ENCODE data around the gene MARCHF9. TPM values are rescaled to one million over a fixed set of nuclear protein-coding genes. Genes with fewer than 3 reads are reported as not detected.
A peak's percentile ranks its signal among the peaks of the same experiment; 100 is the strongest.

Gene MARCHF9
- total RNA-seq, 1 donor from 2014 or later, result 15.0 TPM

GRCh38 chr12:57739914-57740538 is 14.9 kb upstream of the MARCHF9 start:
- H3K36me3 Mint-ChIP-seq, result peaks cover 4% of the 10 kb centered on the region
- TF ChIP-seq, protein P1, sequence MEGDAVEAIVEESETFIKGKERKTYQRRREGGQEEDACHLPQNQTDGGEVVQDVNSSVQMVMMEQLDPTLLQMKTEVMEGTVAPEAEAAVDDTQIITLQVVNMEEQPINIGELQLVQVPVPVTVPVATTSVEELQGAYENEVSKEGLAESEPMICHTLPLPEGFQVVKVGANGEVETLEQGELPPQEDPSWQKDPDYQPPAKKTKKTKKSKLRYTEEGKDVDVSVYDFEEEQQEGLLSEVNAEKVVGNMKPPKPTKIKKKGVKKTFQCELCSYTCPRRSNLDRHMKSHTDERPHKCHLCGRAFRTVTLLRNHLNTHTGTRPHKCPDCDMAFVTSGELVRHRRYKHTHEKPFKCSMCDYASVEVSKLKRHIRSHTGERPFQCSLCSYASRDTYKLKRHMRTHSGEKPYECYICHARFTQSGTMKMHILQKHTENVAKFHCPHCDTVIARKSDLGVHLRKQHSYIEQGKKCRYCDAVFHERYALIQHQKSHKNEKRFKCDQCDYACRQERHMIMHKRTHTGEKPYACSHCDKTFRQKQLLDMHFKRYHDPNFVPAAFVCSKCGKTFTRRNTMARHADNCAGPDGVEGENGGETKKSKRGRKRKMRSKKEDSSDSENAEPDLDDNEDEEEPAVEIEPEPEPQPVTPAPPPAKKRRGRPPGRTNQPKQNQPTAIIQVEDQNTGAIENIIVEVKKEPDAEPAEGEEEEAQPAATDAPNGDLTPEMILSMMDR (conservative IDR thresholded peaks at IDR 0.05), result no peak
- no peak overlapping the region for H3K27ac Mint-ChIP-seq
- H3K27me3 Mint-ChIP-seq, result peaks cover 68% of the 10 kb centered on the region
- peak overlapping the region; percentile 84 for H3K4me3 Mint-ChIP-seq
- peaks cover 24% of the 10 kb centered on the region for H3K4me1 Mint-ChIP-seq (ENCODE audit: unreplicated experiment)
- H3K9me3 Mint-ChIP-seq, result no peaks in the 10 kb centered on the region
- no peak for DNase-seq (ENCODE audit: extremely low spot score, unreplicated experiment)

DNA sequence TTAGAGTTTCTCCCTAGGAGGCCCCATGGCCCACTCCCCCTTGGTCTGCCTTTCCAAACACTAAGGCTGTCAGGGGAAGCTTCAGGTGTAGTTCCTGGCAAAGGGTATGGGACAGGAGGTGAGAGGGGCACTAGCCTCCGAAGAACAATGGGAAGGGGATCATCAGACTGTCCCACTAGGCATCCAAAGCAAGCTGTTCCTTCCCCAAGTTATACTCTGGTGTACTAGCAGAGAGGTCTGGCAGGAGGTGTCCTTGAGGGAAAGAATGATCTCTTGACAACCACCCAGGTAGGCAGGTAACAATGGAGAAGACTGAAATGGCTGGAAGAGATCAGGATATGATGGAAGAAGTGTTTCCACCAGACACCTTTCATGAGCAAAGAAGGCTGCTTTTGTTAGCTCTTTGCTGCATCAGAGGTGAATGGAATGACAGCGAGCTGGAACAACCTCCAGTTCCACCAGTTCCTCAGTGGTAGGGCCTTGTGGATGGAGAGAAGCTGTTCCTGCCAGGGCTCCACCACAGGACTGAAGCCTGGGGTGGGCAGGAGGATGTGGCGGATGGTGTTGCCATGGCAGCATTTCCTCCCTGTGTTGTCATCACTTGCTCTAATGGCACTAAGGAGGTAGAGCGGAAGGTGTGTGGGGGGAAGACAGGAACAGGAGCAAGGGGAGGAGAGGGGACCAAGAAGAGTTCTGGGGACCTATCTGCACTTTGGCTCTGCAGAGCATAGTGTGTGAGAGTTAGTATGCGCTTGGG is 14.1 kb upstream of the MARCHF9 start:
- Mint-ChIP-seq H3K36me3 (peaks cover 4% of the 10 kb centered on the region), H3K4me3 (peak overlapping the region; percentile 48), H3K27ac (no peak overlapping the region), H3K9me3 (no peaks in the 10 kb centered on the region), H3K27me3 (peaks cover 60% of the 10 kb centered on the region), H3K4me1 (ENCODE audit: unreplicated experiment) (peaks cover 29% of the 10 kb centered on the region)
- DNase-seq (ENCODE audit: extremely low spot score, unreplicated experiment), result no peak
- TF ChIP-seq, protein P1 (conservative IDR thresholded peaks at IDR 0.05), result no peak

DNA sequence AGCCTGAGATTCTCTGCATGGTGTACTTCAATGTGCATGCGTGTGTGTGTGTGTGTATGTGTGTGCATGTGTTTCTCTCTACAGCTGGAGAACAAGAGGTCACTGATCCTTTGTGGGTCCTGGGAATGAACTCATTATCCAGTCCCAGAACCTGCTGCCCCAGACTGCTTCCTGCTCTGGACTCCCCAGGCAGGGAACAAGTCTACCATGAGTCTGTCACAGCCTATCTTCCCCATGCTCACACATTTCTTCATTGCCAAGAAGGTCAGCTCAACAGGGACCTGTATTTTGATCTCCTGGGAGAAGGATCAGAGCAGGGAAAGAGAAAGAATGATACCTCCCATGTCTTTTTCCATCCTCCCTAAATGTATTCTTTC is 13.5 kb upstream of the MARCHF9 start:
- H3K9me3 Mint-ChIP-seq, result no peaks in the 10 kb centered on the region
- TF ChIP-seq, protein P1 (conservative IDR thresholded peaks at IDR 0.05), result no peak
- peaks cover 55% of the 10 kb centered on the region for H3K27me3 Mint-ChIP-seq
- H3K4me1 Mint-ChIP-seq (ENCODE audit: unreplicated experiment), result peaks cover 30% of the 10 kb centered on the region
- peaks cover 7% of the 10 kb centered on the region for H3K36me3 Mint-ChIP-seq
- no peak for DNase-seq (ENCODE audit: extremely low spot score, unreplicated experiment)
- H3K4me3 Mint-ChIP-seq, result no peak overlapping the region
- H3K27ac Mint-ChIP-seq, result no peak overlapping the region

DNA sequence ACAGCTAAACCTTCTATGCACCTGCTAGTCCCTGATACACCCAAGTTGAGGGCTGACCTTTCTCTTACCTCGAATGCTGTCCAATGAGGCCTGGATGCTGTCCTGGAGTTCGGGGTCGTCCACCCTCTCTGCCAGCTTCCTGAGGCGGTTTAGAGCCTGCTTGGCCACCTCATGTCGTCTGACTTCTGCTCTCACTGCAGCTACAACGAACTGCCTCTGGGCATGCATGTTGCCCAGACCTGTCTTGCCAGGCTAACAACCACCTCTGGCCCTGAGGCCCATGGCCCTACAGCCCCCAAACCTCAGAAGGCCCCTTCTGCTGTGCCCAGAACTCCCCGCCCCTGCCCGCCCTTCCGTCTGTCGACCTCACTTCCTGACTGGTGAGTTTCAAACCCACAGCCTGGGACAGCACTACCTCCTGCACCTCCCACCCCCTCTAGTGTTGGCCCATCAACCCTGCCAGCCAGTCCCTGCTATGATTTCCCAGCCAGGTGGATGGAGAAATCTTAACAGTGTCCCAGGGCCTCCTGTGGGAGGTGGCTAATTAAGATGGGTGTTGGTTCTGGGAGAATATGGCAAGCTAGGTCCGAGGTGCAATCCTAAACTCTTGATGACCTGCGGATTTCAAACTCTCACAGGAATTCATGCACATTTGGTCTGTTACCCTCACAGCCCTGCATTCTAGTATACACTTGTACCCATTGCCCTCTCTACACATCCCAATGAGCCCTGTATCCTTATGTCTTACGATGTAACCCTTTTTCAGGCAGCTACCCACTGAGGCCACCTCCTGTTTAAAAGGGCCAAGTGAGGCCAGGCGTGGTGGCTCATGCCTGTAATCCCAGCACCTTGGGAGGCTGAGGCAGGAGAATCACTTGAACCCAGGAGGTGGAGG is 12.8 kb upstream of the MARCHF9 start:
- Mint-ChIP-seq H3K4me1 (ENCODE audit: unreplicated experiment) (peaks cover 24% of the 10 kb centered on the region), H3K27ac (no peak overlapping the region), H3K27me3 (peaks cover 48% of the 10 kb centered on the region), H3K4me3 (no peak overlapping the region), H3K36me3 (peaks cover 8% of the 10 kb centered on the region), H3K9me3 (no peaks in the 10 kb centered on the region)
- no peak for DNase-seq (ENCODE audit: extremely low spot score, unreplicated experiment)
- TF ChIP-seq, protein P1 (conservative IDR thresholded peaks at IDR 0.05), result no peak

DNA sequence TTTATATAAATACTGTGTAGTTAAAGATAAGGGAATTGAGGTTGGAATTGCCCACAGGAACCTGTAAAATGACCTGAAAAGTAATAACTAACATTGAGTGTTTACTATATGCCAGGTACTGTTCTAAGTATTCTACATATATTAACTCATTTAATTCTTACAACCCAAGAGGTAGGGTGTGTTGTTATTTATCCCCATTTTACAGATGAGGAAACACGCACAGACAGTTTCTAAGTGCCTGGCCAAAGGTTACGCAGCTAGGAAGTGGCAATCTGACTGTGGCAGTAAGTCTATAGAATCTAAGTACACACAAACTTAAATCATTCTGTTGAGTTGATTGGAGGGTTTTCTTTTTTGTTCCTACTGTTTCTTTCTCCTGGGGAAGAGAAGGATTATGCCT is 11.1 kb upstream of the MARCHF9 start:
- Mint-ChIP-seq H3K4me1 (ENCODE audit: unreplicated experiment) (peaks cover 24% of the 10 kb centered on the region), H3K27me3 (peaks cover 47% of the 10 kb centered on the region), H3K36me3 (peaks cover 16% of the 10 kb centered on the region), H3K4me3 (peak overlapping the region; percentile 96), H3K27ac (peak overlapping the region; percentile 97), H3K9me3 (no peaks in the 10 kb centered on the region)
- DNase-seq (ENCODE audit: extremely low spot score, unreplicated experiment), result no peak
- TF ChIP-seq, protein P1 (conservative IDR thresholded peaks at IDR 0.05), result no peak

Data from type B pancreatic cell (in vitro differentiated cells).